PC-3 (cell line): ENCODE measurements around the gene DHX58.

Experiments used
- EZH2 ChIP-seq: fragments of 300-600 bp; sonication (generic); IDR thresholded peaks from one replicate; pipeline ENCODE4 v1.6.1; 2017; ENCODE audit warnings: antibody characterized with exemption, mild to moderate bottlenecking, low read length; ENCODE audit not compliant: unreplicated experiment
- EZH2phosphoT487 ChIP-seq: fragments of 300-600 bp; sonication (generic); IDR thresholded peaks from 2 replicates; pipeline ENCODE4 v1.6.1; 2018; ENCODE audit warnings: mild to moderate bottlenecking, antibody characterized with exemption, low read length, borderline replicate concordance
- TF ChIP-seq, protein P1 (sequence below): fragments of 300-600 bp; sonication (generic); conservative IDR thresholded peaks from 2 replicates; pipeline ENCODE4 v1.5.1; 2017; ENCODE audit warnings: antibody characterized with exemption, low read depth, mild to moderate bottlenecking, low read length

- TF ChIP-seq EZH2 (no peak), EZH2phosphoT487 (no peak)
- TF ChIP-seq, protein P1, sequence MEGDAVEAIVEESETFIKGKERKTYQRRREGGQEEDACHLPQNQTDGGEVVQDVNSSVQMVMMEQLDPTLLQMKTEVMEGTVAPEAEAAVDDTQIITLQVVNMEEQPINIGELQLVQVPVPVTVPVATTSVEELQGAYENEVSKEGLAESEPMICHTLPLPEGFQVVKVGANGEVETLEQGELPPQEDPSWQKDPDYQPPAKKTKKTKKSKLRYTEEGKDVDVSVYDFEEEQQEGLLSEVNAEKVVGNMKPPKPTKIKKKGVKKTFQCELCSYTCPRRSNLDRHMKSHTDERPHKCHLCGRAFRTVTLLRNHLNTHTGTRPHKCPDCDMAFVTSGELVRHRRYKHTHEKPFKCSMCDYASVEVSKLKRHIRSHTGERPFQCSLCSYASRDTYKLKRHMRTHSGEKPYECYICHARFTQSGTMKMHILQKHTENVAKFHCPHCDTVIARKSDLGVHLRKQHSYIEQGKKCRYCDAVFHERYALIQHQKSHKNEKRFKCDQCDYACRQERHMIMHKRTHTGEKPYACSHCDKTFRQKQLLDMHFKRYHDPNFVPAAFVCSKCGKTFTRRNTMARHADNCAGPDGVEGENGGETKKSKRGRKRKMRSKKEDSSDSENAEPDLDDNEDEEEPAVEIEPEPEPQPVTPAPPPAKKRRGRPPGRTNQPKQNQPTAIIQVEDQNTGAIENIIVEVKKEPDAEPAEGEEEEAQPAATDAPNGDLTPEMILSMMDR, result no peak
Observed at GRCh38 chr17:42087042-42087701, 25.3 kb downstream of the DHX58 start.
